GM12878 (cell line): ENCODE results near the gene DIPK1A. TPM values are rescaled to one million over a fixed set of nuclear protein-coding genes. Genes with fewer than 3 reads are reported as not detected.

Experiments used
- ATAC-seq: fragments of 200-7000 bp; cut with Tn5 transposase; 3 replicates; pipeline ENCODE4 v1.9.1; 2020; ENCODE audit warnings: mild to moderate bottlenecking, moderate library complexity
- BruUV-seq: library from RNA; stranded (reverse); fragments of 400-500 nt; replicated peaks from 2 replicates; lab custom pipeline; 2021; lab: Mats Ljungman, UMichigan
- CTCF ChIA-PET: fragments of 300-600 bp; sonication (Branson Sonifier 250); formaldehyde crosslinking; extraction: SDS; loops from one replicate; lab custom pipeline; 2021; ENCODE audit warnings: inconsistent platforms; lab: Yijun Ruan, JAX
- POLR2A ChIA-PET: fragments of 350-600 bp; formaldehyde crosslinking; extraction: SDS; loops from one replicate; lab custom pipeline; 2021; ENCODE audit warnings: inconsistent platforms; lab: Charles Lee
- RAD21 ChIA-PET: fragments of 300-600 bp; sonication (Branson Sonifier 250); formaldehyde crosslinking; loops from one replicate; lab custom pipeline; 2023; ENCODE audit warnings: antibody characterized with exemption; ENCODE audit not compliant: unreplicated experiment; lab: Charles Lee
- SMC1A ChIA-PET: fragments of 300-600 bp; sonication (Branson Sonifier 250); formaldehyde crosslinking; loops from one replicate; lab custom pipeline; 2023; ENCODE audit not compliant: unreplicated experiment, uncharacterized antibody; lab: Charles Lee
- DNase-seq: peaks from one replicate; pipeline ENCODE4 v3.0.0-alpha.2; 2011; ENCODE audit warnings: low read depth, low spot score
- FAIRE-seq: peaks from 3 replicates; lab custom pipeline; 2011; peaks lifted over from hg19 to GRCh38; lab: Jason Lieb, UNC
- H2AFZ ChIP-seq: 2 replicates; pipeline ENCODE4 v1.6.0; 2011; ENCODE audit warnings: low read depth, low read length, control low read depth; ENCODE audit not compliant: control insufficient read depth
- H3K27ac ChIP-seq: 2 replicates; pipeline ENCODE4 v1.5.1; 2011; ENCODE audit warnings: control low read depth; ENCODE audit not compliant: control insufficient read depth, insufficient read depth
- H3K27me3 ChIP-seq, 2 experiments: replicated peaks in 1 of 2; 2 replicates each; pipeline versions ENCODE4 v1.6.0 to v1.6.1; 2011; ENCODE audit warnings: low read length in 1 of 2; ENCODE audit not compliant: control insufficient read depth in 2 of 2, insufficient read depth in 2 of 2
- H3K36me3 ChIP-seq, 2 experiments: 2 replicates each; pipeline ENCODE4 v1.5.1; 2011; ENCODE audit warnings: low read length in 1 of 2; ENCODE audit not compliant: control insufficient read depth in 2 of 2, insufficient read depth in 2 of 2
- H3K4me1 ChIP-seq: 2 replicates; pipeline ENCODE4 v1.6.1; 2011; ENCODE audit warnings: mild to moderate bottlenecking, low read length, moderate library complexity, mixed read lengths; ENCODE audit not compliant: control insufficient read depth, insufficient read depth
- H3K4me2 ChIP-seq: 2 replicates; pipeline ENCODE4 v1.6.0; 2011; ENCODE audit warnings: control low read depth; ENCODE audit not compliant: control insufficient read depth, insufficient read depth
- H3K4me3 ChIP-seq: fragments of 200-600 bp; sonication (generic); 2 replicates; pipeline ENCODE4 v1.5.1; 2016
- H3K79me2 ChIP-seq: 2 replicates; pipeline ENCODE4 v1.6.0; 2011; ENCODE audit warnings: low read length; ENCODE audit not compliant: control insufficient read depth, insufficient read depth
- H3K9ac ChIP-seq: 2 replicates; pipeline ENCODE4 v1.8.0; 2011; ENCODE audit warnings: low read length, control low read depth, mixed read lengths; ENCODE audit not compliant: control insufficient read depth, insufficient read depth
- H3K9me3 ChIP-seq: replicated peaks from 3 replicates; pipeline ENCODE4 v1.5.1; 2011; ENCODE audit warnings: mild to moderate bottlenecking, low read length; ENCODE audit not compliant: control insufficient read depth, insufficient read depth
- H4K20me1 ChIP-seq: 2 replicates; pipeline ENCODE4 v1.6.0; 2011; ENCODE audit not compliant: control insufficient read depth, insufficient read depth
- CEBPB ChIP-seq, 2 experiments: fragments of 150-350 bp in 1 of 2; IDR thresholded peaks; 2 replicates each; pipeline ENCODE4 v1.6.1; 2012 to 2014; ENCODE audit warnings: low read depth in 2 of 2, low read length in 2 of 2, borderline replicate concordance in 1 of 2, inconsistent platforms in 1 of 2
- CHD4 ChIP-seq: fragments of 200-600 bp; sonication (generic); IDR thresholded peaks from 2 replicates; pipeline ENCODE4 v1.6.1; 2016; ENCODE audit warnings: mild to moderate bottlenecking
- POLR2AphosphoS2 ChIP-seq: IDR thresholded peaks from 2 replicates; pipeline ENCODE4 v1.6.1; 2011; ENCODE audit warnings: low read depth, mild to moderate bottlenecking, low read length, improper control_type of control experiment, moderate library complexity
- ZBED1 ChIP-seq: IDR thresholded peaks from 2 replicates; pipeline ENCODE4 v1.6.1; 2016; ENCODE audit warnings: borderline replicate concordance
- WGBS: methylation state at CpG from one replicate; pipeline ENCODE4 v1.1.6; 2016; ENCODE audit warnings: low lambda C conversion rate; ENCODE audit not compliant: insufficient replicate concordance, insufficient coverage; ENCODE audit errors: missing lambda C conversion rate; 5-methylcytosine and 5-hydroxymethylcytosine counted together
- in situ Hi-C: fragments of 300-500 bp; cut with MboI; formaldehyde crosslinking; loops from 9 replicates; pipeline ENCODE4 v1.14.3; 2018; ENCODE audit warnings: mixed read lengths
- intact Hi-C: fragments of 100-400 bp; cut with micrococcal nuclease; formaldehyde crosslinking; loops from one replicate; pipeline ENCODE4 v1.14.2; 2022; ENCODE audit not compliant: unreplicated experiment
- polyA plus RNA-seq, 11 experiments: library from polyadenylated mRNA; depleted of rRNA in 4 of 11; unstranded in 6 of 11; stranded (reverse) in 5 of 11; fragments of >200 nt; fragmentation: Nextera tagmentation in 4 of 11; fragmentation: Illumina TruSeq in 1 of 11; extraction: Ambion mirVana in 4 of 11; extraction: Trizol in 1 of 11; gene quantifications; 1 replicate in 1 of 11; 2 replicates in 10 of 11; pipeline versions ENCODE4 v1.2.1 to v1.2.3, GENCODE V29; 2011 to 2016; ENCODE audit warnings: inconsistent platforms in 2 of 11, missing spikeins in 2 of 11, low read depth in 1 of 11
- total RNA-seq, 4 experiments: library from RNA; depleted of rRNA in 3 of 4; stranded (reverse); fragments of >200 nt in 3 of 4; fragmentation: Illumina TruSeq in 1 of 4; extraction: Trizol in 1 of 4; gene quantifications; 2 replicates each; pipeline versions ENCODE4 v1.2.1 to v1.2.3, GENCODE V29; 2013 to 2021

The DIPK1A gene
- total and polyA plus RNA-seq, 10 of the 15 experiments (the other 5 are each of a cell fraction or from before 2014, with no cell fraction given) = 4.9 to 15.0 (median 9.7) TPM

- H3K4me3 ChIP-seq = peak overlapping the region; percentile 97
- SMC1A ChIA-PET = interaction anchor here (1.2 to 1.8 kb wide), 3 partner anchors 20 to 156 kb away, joined by 3 to 6 read pairs (median 5); no protein-coding TSS in a partner anchor
- in situ Hi-C loops = no loop called here
- H3K9ac ChIP-seq = no peak overlapping the region
- CTCF ChIA-PET = interaction anchor here (1.1 to 2.8 kb wide), 5 partner anchors 11 to 223 kb away, joined by 3 to 11 read pairs (median 4); no protein-coding TSS in a partner anchor
- TF ChIP-seq CHD4 (no peak), POLR2AphosphoS2 (no peak)
- TF ChIP-seq, all 136 proteins: peak for 0
- RAD21 ChIA-PET = interaction anchor here (1.4 to 1.6 kb wide), 2 partner anchors 20 to 121 kb away, joined by 3 to 6 read pairs; no protein-coding TSS in a partner anchor
- H3K27ac ChIP-seq = no peak overlapping the region
- DNase-seq (no peak), FAIRE-seq (no peak), ATAC-seq (peak; percentile 2; the same call in 2 of the 3 replicates)
- peak overlapping the region; percentile 18; the same call in 1 of the 2 replicates for H3K4me2 ChIP-seq
- WGBS = 8% methylated on average over 1 of the region's 1 CpG
- no peaks in the 10 kb centered on the region for H3K9me3 ChIP-seq
- H3K36me3 ChIP-seq = peaks cover 16 to 51% of the 10 kb centered on the region in 2 experiments
- H4K20me1 ChIP-seq = no peaks in the 10 kb centered on the region; the same call in none of the 2 replicates
- H2AFZ ChIP-seq = no peak overlapping the region
- H3K27me3 ChIP-seq = no peaks in the 10 kb centered on the region
- POLR2A ChIA-PET = interaction anchor here (0.6 to 1.4 kb wide), 4 partner anchors 89 to 1459 kb away, joined by 3 to 8 read pairs (median 4); no protein-coding TSS in a partner anchor
- intact Hi-C loops = loop anchor here (10.0 kb wide), 2 partner anchors 336 to 506 kb away; partner anchors contain the start of gene DR1
- H3K79me2 ChIP-seq = peaks cover 70% of the 10 kb centered on the region
- BruUV-seq = no TSS peak
- H3K4me1 ChIP-seq = no peaks in the 10 kb centered on the region
These were observed 122.7 kb downstream of the DIPK1A start for GRCh38 chr1:92838519-92838918.

- peaks cover 85% of the 10 kb centered on the region for H3K79me2 ChIP-seq
- BruUV-seq = no TSS peak
- ChIA-PET POLR2A (interaction anchor here (0.5 kb wide), 2 partner anchors 26 to 774 kb away, joined by 5 to 6 read pairs; no protein-coding TSS in a partner anchor), CTCF (interaction anchor here (1.2 to 2.8 kb wide), 4 partner anchors 19 to 156 kb away, joined by 3 to 11 read pairs (median 4); no protein-coding TSS in a partner anchor), SMC1A (interaction anchor here (0.5 to 1.8 kb wide), 3 partner anchors 19 to 131 kb away, joined by 3 to 6 read pairs (median 3); no protein-coding TSS in a partner anchor), RAD21 (interaction anchor here (1.0 to 1.6 kb wide), 2 partner anchors 22 to 139 kb away, joined by 3 to 6 read pairs; no protein-coding TSS in a partner anchor)
- no peak overlapping the region for H3K9ac ChIP-seq
- H3K4me1 ChIP-seq = no peaks in the 10 kb centered on the region
- peak overlapping the region; percentile 97; the same call in 1 of the 2 replicates for H3K4me3 ChIP-seq
- no peak for DNase-seq
- H2AFZ ChIP-seq = no peak overlapping the region
- no peaks in the 10 kb centered on the region for H3K27me3 ChIP-seq
- WGBS = 87% methylated on average over 2 of the region's 2 CpGs
- TF ChIP-seq CEBPB (IDR thresholded peaks at IDR 0.05; ENCODE audit: borderline replicate concordance in 1 of 2, low read depth in 2 of 2, low read length in 2 of 2) = no peak
- TF ChIP-seq ZBED1 = peak; percentile 4; the same call in 1 of the 2 replicates
- no peak for ATAC-seq
- no peak for FAIRE-seq
- no peaks in the 10 kb centered on the region; the same call in none of the 2 replicates for H4K20me1 ChIP-seq
- H3K27ac ChIP-seq = no peak overlapping the region
- H3K4me2 ChIP-seq = 0 out of 2 replicates have a peak overlapping the region, but pooled peaks have one; percentile 30
- in situ Hi-C loops = no loop called here
- intact Hi-C loops = loop anchor here (10.0 kb wide), 2 partner anchors 338 to 508 kb away; partner anchors contain the start of gene DR1
- no peaks in the 10 kb centered on the region for H3K9me3 ChIP-seq
- H3K36me3 ChIP-seq = peaks cover 13 to 42% of the 10 kb centered on the region in 2 experiments
These were observed 124.2 kb downstream of the DIPK1A start for GRCh38 chr1:92837062-92837461.
